Liver (tissue), 9 donors: ENCODE results near the gene LSM4. TPM values are rescaled to one million over a fixed set of nuclear protein-coding genes. Genes with fewer than 3 reads are reported as not detected.

Experiments
- DNase-seq: peaks from one replicate; pipeline ENCODE4 v3.0.0-alpha.2; 2017; ENCODE audit warnings: low spot score
- H3K27ac ChIP-seq, 2 donors: one replicate each; pipeline ENCODE4 v1.7.0; 2013; ENCODE audit warnings: inconsistent platforms in 2 of 2, low read length in 2 of 2, control low read depth in 1 of 2, low read depth in 1 of 2, mild to moderate bottlenecking in 1 of 2
- H3K27me3 ChIP-seq, 4 donors: one replicate each; pipeline versions ENCODE4 v1.6.1 to v1.7.0; 2013; ENCODE audit warnings: low read length in 3 of 4, inconsistent platforms in 1 of 4, mild to moderate bottlenecking in 1 of 4, moderate library complexity in 1 of 4; ENCODE audit not compliant: control insufficient read depth in 4 of 4, insufficient read depth in 4 of 4
- H3K36me3 ChIP-seq, 4 donors: one replicate each; pipeline versions ENCODE4 v1.6.1 to v1.7.0; 2013; ENCODE audit warnings: low read length in 3 of 4, mild to moderate bottlenecking in 3 of 4, low read depth in 1 of 4, moderate library complexity in 1 of 4; ENCODE audit not compliant: control insufficient read depth in 4 of 4, insufficient read depth in 3 of 4
- H3K4me1 ChIP-seq, 4 donors: one replicate each; pipeline versions ENCODE4 v1.6.1 to v1.7.0; 2013; ENCODE audit warnings: low read length in 3 of 4, mild to moderate bottlenecking in 3 of 4, moderate library complexity in 1 of 4; ENCODE audit not compliant: control insufficient read depth in 4 of 4, insufficient read depth in 4 of 4
- H3K4me3 ChIP-seq, 3 donors: one replicate each; pipeline versions ENCODE4 v1.6.1 to v1.7.0; 2013; ENCODE audit warnings: low read length in 3 of 3, control low read depth in 1 of 3, low read depth in 1 of 3, mild to moderate bottlenecking in 1 of 3
- H3K9ac ChIP-seq, 2 donors: one replicate each; pipeline ENCODE4 v1.7.0; 2013; ENCODE audit warnings: low read length in 2 of 2, mild to moderate bottlenecking in 2 of 2, moderate library complexity in 2 of 2, control low read depth in 1 of 2, low read depth in 1 of 2
- H3K9me3 ChIP-seq, 4 donors: one replicate each; pipeline versions ENCODE4 v1.6.1 to v1.7.0; 2013; ENCODE audit warnings: low read length in 3 of 4; ENCODE audit not compliant: control insufficient read depth in 4 of 4
- CTCF ChIP-seq: fragments of 150-350 bp; IDR thresholded peaks from 2 replicates; pipeline ENCODE4 v1.5.1; 2017; ENCODE audit warnings: improper control_type of control experiment, low read depth, low read length; ENCODE audit not compliant: missing input control
- EGR1 ChIP-seq, 2 donors: IDR thresholded peaks; 2 replicates each; pipeline ENCODE4 v1.6.1; 2016 to 2018; ENCODE audit warnings: antibody characterized with exemption in 2 of 2, low read depth in 2 of 2
- FOXA1 ChIP-seq: IDR thresholded peaks from 2 replicates; pipeline ENCODE4 v1.6.1; 2016; ENCODE audit warnings: antibody characterized with exemption
- FOXA2 ChIP-seq: IDR thresholded peaks from 2 replicates; pipeline ENCODE4 v1.6.1; 2016; ENCODE audit warnings: antibody characterized with exemption
- GABPA ChIP-seq, 2 donors: IDR thresholded peaks in 1 of 2; conservative IDR thresholded peaks in 1 of 2; 2 replicates each; pipeline ENCODE4 v1.6.1; 2016; ENCODE audit warnings: antibody characterized with exemption in 2 of 2, mild to moderate bottlenecking in 1 of 2, moderate library complexity in 1 of 2
- HNF4A ChIP-seq, 2 donors: conservative IDR thresholded peaks; 2 replicates each; pipeline ENCODE4 v1.6.1; 2016; ENCODE audit warnings: antibody characterized with exemption in 2 of 2, mild to moderate bottlenecking in 2 of 2
- HNF4G ChIP-seq: IDR thresholded peaks from 2 replicates; pipeline ENCODE4 v1.6.1; 2016; ENCODE audit warnings: antibody characterized with exemption
- JUND ChIP-seq, 2 donors: IDR thresholded peaks; 2 replicates each; pipeline ENCODE4 v1.6.1; 2016; ENCODE audit warnings: antibody characterized with exemption in 2 of 2
- MAX ChIP-seq: IDR thresholded peaks from 2 replicates; pipeline ENCODE4 v1.6.1; 2016; ENCODE audit warnings: antibody characterized with exemption
- NR2F2 ChIP-seq: IDR thresholded peaks from 2 replicates; pipeline ENCODE4 v1.6.1; 2016; ENCODE audit warnings: antibody characterized with exemption
- RAD21 ChIP-seq, 2 donors: IDR thresholded peaks; 2 replicates each; pipeline ENCODE4 v1.6.1; 2016; ENCODE audit warnings: antibody characterized with exemption in 2 of 2, mild to moderate bottlenecking in 2 of 2
- REST ChIP-seq: IDR thresholded peaks from 2 replicates; pipeline ENCODE4 v1.6.1; 2016; ENCODE audit warnings: antibody characterized with exemption, mild to moderate bottlenecking
- RXRA ChIP-seq, 2 donors: IDR thresholded peaks; 2 replicates each; pipeline ENCODE4 v1.6.1; 2017 to 2018; ENCODE audit warnings: antibody characterized with exemption in 2 of 2, mild to moderate bottlenecking in 1 of 2
- SP1 ChIP-seq: IDR thresholded peaks from 2 replicates; pipeline ENCODE4 v1.6.1; 2018; ENCODE audit warnings: antibody characterized with exemption, mild to moderate bottlenecking
- TAF1 ChIP-seq: conservative IDR thresholded peaks from 2 replicates; pipeline ENCODE4 v1.6.1; 2016; ENCODE audit warnings: antibody characterized with exemption, mild to moderate bottlenecking
- YY1 ChIP-seq: IDR thresholded peaks from 2 replicates; pipeline ENCODE4 v1.6.1; 2016; ENCODE audit warnings: antibody characterized with exemption, mild to moderate bottlenecking
- ZBTB33 ChIP-seq: IDR thresholded peaks from 2 replicates; pipeline ENCODE4 v1.6.1; 2016; ENCODE audit warnings: antibody characterized with exemption
- WGBS: extraction: QIAGEN DNeasy Blood & Tissue Kit; methylation state at CpG from one replicate; pipeline ENCODE4 v1.1.7; 2013; 5-methylcytosine and 5-hydroxymethylcytosine counted together
- polyA plus RNA-seq, 2 donors: library from polyadenylated mRNA; stranded (reverse) in 1 of 2; unstranded in 1 of 2; fragments of 200-250 nt in 1 of 2; fragments of >200 nt in 1 of 2; fragmentation: Nextera tagmentation in 1 of 2; extraction: Ambion mirVana in 1 of 2; gene quantifications; one replicate each; pipeline versions ENCODE4 v1.2.1 to v1.2.3, GENCODE V29; 2013 to 2015
- total RNA-seq, 2 donors: library from RNA; depleted of rRNA; stranded (reverse); fragments of >200 nt; gene quantifications; one replicate each; pipeline ENCODE4 v1.2.3, GENCODE V29; 2014
- TF ChIP-seq, protein P1 (sequence below): IDR thresholded peaks from 2 replicates; pipeline ENCODE4 v1.6.1; 2016; ENCODE audit warnings: antibody characterized with exemption
- donor health status: healthy.
- donor health status: healthy.
- donor health status: healthy.
- donor health status: healthy.
- donor health status: healthy.

Gene LSM4
- total and polyA plus RNA-seq, 4 donors: 42.4 to 100 (median 75.1) TPM

- no peak overlapping the region for H3K4me3 ChIP-seq
- peaks cover 0 to 33% (median 8%) of the 10 kb centered on the region in 4 donors for H3K36me3 ChIP-seq
- H3K27ac ChIP-seq: no peak overlapping the region
- H3K9ac ChIP-seq: no peak overlapping the region
- H3K4me1 ChIP-seq: no peaks in the 10 kb centered on the region
- no peaks in the 10 kb centered on the region for H3K27me3 ChIP-seq
- no peak for DNase-seq
- no peak for TF ChIP-seq FOXA1
- WGBS: 80% methylated on average over 2 of the region's 2 CpGs
- H3K9me3 ChIP-seq: no peaks in the 10 kb centered on the region
Observed at GRCh38 chr19:18269070-18269723, 53.7 kb downstream of the LSM4 start.

DNA sequence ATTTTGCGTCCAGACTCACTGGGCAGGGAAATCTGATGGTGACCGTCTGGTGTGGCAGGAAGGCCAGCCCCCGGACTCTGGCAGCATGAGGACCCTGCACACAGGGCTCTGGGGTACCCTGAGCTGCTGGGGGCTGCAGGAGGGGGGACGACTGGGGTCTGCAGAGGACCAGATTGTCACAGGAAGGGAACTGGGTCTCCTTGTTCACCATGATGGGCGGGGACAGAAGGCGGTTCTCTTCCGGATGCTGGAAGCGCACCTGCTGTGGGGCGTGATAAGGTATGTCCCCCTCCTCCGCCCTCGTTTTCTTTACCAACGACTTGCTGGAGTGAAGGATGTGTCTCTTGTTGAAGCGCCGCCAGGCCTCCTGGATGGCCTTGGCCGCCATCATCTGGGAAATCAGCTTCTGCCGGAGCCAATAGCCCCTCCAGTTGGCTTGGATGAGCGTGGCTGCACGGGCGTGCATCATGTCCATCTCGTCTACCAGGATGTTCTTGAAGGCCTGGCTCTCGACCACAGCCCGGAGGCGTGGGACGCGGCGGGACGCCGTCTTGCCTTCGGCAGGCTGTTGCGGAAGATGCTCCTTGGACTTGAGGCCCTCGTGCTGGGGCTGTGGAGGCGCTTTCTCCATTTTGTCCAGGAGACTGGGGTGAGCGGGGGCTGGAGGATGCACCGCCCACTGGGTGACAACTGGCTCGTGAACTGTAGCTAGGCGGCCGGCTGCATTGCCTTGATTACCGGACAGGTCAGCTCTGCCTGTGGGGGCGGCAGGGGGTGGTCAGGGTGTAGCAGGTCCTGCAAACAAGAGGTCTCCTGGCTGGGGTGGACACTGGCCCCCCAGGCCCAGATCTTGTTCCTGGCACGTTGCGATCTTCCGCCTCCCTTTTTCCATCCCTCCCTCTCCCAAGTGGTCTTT lies 55.8 kb downstream of the LSM4 start:
- Histone ChIP-seq H3K9me3 (no peaks in the 10 kb centered on the region), H3K27me3 (no peaks in the 10 kb centered on the region), H3K9ac (no peak overlapping the region), H3K4me1 (no peaks in the 10 kb centered on the region), H3K27ac (no peak overlapping the region), H3K4me3 (no peak overlapping the region), H3K36me3 (peaks cover 0 to 35% (median 8%) of the 10 kb centered on the region in 4 donors)
- 96% methylated on average over 42 of the region's 42 CpGs for WGBS
- TF ChIP-seq GABPA (IDR thresholded peaks at IDR 0.05 in 1 of 2, conservative IDR thresholded peaks at IDR 0.05 in 1 of 2): no peak
- no peak for TF ChIP-seq RAD21 (IDR thresholded peaks at IDR 0.05)
- TF ChIP-seq SP1: no peak
- no peak for TF ChIP-seq JUND (IDR thresholded peaks at IDR 0.05)
- TF ChIP-seq FOXA2: no peak
- TF ChIP-seq YY1: no peak
- no peak for TF ChIP-seq RXRA (IDR thresholded peaks at IDR 0.05)
- no peak for TF ChIP-seq TAF1
- no peak for DNase-seq

DNA sequence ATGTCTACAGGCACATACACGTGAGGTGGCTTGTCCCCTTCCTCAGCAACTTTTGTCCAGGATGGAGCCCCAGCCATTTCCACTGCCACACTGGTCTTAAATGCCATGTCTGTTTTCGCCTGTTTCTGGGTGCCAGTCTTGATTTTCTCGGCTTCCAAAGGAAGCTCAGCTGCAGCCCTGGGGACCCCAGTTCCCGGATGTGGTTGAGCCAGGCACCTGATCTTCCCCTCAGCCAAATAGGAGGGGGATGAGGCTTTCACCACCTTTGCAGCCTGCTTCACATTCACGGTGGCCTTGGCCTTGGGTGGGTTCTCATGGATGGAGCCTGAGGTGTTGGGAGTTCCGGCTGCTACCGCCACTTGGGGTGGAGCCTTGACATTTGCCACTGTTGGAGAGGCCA lies 57.3 kb downstream of the LSM4 start:
- WGBS: 95% methylated on average over 7 of the region's 7 CpGs
- Histone ChIP-seq H3K36me3 (peaks cover 0 to 35% (median 8%) of the 10 kb centered on the region in 4 donors), H3K4me1 (no peaks in the 10 kb centered on the region), H3K9ac (no peak overlapping the region), H3K4me3 (no peak overlapping the region), H3K27ac (no peak overlapping the region), H3K9me3 (no peaks in the 10 kb centered on the region), H3K27me3 (no peaks in the 10 kb centered on the region)
- TF ChIP-seq MAX: no peak
- TF ChIP-seq SP1: no peak
- TF ChIP-seq HNF4A (conservative IDR thresholded peaks at IDR 0.05): no peak
- TF ChIP-seq HNF4G: no peak
- no peak for TF ChIP-seq FOXA1
- TF ChIP-seq, protein P1, sequence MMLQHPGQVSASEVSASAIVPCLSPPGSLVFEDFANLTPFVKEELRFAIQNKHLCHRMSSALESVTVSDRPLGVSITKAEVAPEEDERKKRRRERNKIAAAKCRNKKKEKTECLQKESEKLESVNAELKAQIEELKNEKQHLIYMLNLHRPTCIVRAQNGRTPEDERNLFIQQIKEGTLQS: no peak
- TF ChIP-seq GABPA (IDR thresholded peaks at IDR 0.05 in 1 of 2, conservative IDR thresholded peaks at IDR 0.05 in 1 of 2): no peak
- TF ChIP-seq YY1: no peak
- TF ChIP-seq FOXA2: no peak
- TF ChIP-seq CTCF: no peak
- no peak for TF ChIP-seq ZBTB33
- no peak for TF ChIP-seq REST
- no peak for TF ChIP-seq JUND (IDR thresholded peaks at IDR 0.05)
- no peak for TF ChIP-seq NR2F2
- TF ChIP-seq RXRA (IDR thresholded peaks at IDR 0.05): no peak
- TF ChIP-seq EGR1 (IDR thresholded peaks at IDR 0.05; ENCODE audit: low read depth in 2 of 2): no peak
- TF ChIP-seq RAD21 (IDR thresholded peaks at IDR 0.05): no peak
- TF ChIP-seq TAF1: no peak
- no peak for DNase-seq
